Measurements from ENCODE around the gene LRRC36.

DNA sequence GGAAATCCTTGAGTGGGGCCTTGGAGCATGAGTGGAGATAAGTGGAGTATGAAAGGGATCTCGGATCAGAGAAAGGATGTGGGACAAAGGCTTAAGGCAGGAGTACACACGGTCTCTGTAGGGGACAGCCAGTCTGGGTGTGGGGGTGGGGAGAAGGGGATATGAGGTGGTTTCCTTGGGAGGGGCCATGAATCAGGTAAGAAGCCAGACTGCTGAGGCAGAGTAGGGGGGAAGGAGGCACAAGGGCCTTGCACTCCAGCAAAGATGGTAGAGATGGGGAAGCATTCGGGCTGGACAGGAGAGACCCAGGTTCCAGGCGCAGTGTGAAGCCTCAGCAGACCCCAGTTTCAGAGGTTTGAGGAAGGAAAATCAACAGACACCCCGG, 105.9 kb downstream of the LRRC36 start:
- no peak for TF ChIP-seq GATA2 (IDR thresholded peaks at IDR 0.05; ENCODE audit: low read depth, low read length)
- TF ChIP-seq GATA3 (IDR thresholded peaks at IDR 0.05; ENCODE audit: low read depth, low read length), result no peak
